Stimulated activated CD4-positive, alpha-beta T cell treated with anti-CD3 and anti-CD28 coated beads, Interleukin-2, amount 100 ng/mL, for 4 hours (primary cell): Measurements from ENCODE around the gene TTLL11.

Experiments
- DNase-seq: peaks from one replicate; pipeline ENCODE4 v3.0.0-alpha.2; 2020; ENCODE audit warnings: low read depth

Gene TTLL11

DNA sequence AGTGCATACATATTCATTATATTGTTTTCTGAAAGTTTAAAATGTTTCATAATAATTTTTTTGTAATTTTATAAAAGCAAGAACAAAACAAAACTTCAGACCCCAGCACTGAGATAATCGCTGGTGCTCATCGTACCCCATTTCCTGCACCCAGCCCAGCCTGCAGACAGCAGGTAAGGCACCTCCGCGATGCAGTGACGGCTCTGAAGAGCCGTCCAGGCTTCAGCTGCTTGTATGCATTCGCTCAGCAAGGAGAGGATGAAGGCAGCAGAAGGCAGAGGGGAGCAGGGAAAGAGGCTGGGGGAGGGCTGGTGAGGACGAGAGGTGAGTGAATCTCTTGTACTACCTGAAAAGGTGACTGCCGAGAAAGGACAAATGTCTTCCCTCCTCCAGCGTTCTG, 153.5 kb downstream of the TTLL11 start:
- DNase-seq, result no peak

DNA sequence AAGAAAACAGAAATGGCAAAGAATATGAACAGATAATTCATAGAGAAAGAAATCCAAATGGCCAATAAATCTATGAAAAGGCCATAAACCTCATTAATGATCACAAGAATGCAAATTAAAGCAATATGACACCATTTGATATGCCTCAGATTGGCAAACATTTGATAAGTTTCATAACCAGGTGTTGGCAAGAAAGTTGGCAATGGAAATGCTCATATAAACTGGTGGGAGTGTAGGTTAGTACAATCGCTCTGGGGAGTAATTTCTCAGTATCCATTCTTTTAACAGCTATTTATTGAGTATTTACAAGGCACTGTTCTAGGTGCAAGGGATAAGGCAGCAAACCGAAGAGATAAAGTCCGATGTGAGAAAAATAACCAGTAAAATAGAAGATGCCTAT, 154.5 kb downstream of the TTLL11 start:
- no peak for DNase-seq

DNA sequence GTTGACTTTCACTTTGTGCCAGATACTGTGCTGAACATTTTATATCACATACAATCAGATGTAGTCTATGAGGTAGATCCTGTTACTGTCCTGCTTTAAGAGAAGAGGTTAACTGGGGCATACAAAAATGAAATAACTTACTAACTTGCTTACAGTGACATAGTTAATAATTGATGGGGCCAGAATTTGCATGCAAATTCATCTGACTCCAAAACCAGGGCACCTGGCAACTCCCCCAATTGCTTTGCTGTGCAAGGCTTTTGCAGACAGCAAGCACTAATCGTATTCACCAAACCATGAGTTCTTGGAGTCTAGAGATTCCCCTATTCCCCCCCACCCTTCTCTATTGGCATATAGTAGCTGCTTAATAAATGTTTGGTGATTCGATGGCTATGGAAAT, 155.9 kb downstream of the TTLL11 start:
- DNase-seq, result no peak

DNA sequence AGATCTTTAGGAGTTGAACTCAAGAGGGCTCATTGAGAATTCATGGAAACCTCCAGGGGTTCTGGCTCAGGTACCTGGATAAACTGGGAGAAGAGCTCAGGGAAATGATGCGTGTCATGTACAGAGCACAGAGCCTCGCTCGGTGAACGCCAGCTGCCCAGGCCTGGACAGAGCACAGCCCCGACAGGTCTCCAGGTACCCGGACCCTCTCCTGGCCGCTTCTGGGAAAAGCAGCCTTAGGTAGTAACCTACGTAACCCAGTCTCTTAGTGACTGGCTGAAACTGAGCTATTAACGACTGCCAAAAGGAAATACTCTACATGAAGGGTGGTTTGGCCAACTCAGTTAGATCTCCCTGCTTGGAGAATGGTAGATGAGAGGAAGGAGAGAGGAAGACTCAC, 157.4 kb downstream of the TTLL11 start:
- no peak for DNase-seq

DNA sequence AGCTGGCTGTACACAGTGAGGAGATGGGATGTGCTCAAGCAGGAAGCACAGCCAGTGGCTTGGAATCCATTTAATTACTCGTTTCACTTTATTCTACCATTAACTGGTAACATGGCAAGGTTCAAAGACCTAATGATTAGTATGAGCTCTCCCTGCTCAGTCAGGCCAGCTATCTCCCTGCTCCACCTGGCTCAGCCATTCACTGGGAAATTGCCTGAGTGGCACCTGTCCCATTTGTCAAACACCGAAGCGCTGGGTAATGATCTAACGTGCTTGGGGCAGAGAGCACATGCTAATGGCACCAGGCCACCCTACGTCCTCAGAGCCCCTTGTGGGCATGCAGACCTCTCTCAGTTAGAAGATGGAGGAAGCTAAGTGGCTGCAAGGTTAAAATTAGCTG, 162.2 kb downstream of the TTLL11 start:
- DNase-seq, result no peak

DNA sequence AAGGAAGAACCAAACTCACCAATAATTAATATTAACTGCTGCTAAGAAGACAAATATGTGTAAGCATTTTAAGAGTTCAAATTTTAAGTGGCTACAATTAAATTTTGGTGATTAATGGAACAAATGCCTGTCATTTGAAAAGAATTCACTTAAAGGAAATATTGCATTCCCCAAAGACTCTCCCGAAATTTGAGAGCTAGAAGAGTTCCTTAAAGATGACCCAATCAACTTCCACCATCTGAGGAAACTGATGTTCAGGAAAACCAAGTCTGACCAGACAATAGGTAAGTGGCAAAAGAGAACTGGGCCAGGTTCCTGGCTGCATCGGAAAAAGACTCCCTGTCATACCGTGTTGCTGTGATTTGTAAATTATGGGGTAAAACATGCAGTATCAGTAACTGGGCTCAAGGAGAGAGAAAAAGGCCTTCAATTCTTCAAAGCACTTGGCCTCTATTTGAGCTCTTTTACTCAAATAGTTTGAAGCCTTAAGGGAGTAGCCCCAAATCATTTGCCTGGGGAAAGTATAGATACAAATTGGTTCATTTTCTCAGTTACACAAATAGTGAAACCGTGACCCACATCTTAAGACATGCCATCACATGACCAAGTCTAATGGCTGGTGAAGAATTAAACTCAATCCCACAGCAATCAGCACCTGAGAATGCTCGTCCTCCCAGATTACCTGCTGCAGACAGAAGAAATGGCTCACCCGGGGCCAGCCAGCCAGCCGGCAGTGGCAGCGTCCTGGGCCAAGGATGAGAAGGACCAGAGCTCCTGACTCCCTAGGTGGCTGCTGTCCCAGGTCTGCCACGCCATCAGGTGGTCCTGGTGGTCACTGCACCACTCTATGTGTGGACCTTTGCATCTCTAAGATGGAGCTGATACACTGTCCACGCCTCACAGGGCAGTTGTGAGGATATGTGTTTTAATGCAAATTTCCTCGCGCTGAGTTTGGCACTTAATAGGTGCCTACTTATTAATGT, 162.9 kb downstream of the TTLL11 start:
- DNase-seq, result no peak

DNA sequence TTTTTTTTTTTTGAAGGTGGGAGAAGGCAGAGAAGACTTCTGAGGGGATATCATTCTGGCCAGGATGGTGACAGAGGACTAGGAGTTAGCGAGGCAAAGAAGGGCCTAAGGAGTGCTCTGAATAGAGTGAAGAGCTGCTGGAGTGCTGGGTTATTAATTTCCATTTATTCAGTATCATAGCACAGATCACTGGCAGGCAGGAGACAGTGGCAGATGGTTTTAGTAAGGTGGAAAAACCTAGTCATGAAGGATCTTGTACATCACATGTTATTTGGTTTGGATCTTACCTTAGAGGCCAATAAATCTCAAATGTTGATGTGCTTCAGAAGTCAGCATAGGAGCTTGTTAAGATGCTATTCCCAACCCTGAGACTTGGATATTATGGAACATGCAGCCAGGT, 165.5 kb downstream of the TTLL11 start:
- DNase-seq, result no peak

DNA sequence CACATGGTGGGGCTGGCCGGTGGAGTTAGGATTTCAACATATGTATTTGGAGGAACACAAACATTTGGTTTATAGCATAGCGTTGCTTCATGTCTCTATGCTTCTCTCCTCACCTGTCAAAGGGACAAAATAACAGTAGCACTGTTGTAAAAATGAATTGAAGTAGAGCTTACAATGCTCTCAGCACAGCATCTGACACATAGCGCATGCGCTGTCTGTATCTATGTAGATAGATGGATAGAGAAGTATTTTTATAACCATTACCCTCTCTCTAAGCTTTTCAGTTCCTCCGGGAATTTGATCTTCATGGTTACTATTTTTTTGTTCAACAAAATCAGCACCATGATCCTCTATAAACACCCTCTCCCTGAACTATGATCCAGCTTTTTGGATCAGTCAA, 166.0 kb downstream of the TTLL11 start:
- no peak for DNase-seq

DNA sequence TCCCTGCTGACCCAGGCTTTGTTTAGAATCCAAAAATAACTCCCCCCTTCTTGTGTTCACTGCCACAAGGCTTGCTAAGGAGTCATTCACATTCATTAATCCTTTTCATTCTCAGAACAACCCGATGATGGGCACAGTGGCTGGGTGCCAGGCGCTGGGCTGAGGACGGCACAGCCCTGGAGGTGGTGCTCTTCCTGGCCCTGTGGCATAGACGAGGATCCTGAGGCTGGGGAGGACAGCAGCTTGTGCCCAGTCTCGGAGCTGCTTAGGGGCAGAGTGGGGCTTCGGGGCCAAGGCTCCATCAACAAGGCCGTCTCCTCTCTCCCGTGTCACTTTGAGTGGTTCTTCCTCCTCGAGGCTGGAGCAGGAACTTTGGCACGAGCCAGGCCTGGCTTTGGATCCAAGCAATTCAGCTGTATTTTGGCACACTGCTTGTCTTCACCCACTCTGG, 166.7 kb downstream of the TTLL11 start:
- DNase-seq, result no peak

DNA sequence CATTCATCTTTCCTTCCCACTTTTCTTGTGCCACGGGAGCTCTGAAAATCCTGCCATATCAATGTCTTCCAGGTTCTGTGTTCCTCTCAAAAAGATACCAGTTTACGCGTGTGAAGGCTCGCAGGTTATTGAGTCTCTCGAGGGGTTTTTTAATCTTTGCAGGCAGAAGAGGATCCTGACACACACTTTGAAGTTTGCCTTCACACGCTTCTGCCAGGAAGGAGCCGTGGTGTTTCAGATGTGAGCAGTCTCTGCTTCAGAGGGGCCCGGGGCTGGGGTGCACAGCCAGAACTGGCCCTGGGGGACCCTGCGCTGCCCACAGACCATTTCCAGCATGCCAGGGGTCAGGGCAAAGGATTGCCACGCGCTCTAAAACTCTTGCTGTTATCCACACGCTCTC, 167.2 kb downstream of the TTLL11 start:
- no peak for DNase-seq

DNA sequence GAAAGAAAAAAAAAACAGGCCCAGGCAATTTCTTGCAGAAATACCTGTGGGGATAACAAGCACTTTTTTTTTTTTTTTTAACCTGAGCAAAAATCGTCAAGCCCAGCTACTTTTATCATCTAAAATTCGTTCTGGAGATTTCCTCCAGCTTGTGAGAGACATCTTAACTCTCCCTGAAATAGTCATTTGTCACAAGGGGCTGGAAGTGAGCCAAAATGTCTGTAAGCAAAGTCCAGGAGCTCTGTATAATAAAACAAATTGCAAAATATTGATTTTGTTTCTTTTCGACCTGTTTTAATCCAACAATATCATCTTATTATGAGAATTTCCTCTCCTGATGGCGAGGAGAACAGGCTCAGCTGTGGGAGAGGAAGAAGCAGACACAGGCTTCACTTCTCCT, 168.4 kb downstream of the TTLL11 start:
- DNase-seq, result no peak

DNA sequence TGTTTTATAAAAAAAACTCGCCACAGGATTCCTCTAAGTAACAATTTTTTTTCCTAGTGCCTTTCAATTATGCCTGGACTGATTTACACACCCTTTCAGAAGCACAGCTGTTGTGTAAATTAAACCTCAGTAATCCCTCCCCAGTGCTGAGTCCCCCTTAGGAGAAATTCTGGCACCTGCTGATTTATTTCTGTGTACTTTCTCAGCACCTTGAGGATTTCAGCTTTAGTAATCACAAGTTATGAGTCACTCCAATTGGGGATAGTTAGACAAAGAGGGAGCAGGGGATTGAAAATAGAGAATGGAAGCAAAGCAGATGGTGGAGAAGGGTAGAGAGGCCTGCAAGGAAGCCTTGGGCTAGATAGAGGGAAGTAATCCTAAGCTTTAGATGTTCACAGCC, 171.7 kb downstream of the TTLL11 start:
- DNase-seq, result no peak

DNA sequence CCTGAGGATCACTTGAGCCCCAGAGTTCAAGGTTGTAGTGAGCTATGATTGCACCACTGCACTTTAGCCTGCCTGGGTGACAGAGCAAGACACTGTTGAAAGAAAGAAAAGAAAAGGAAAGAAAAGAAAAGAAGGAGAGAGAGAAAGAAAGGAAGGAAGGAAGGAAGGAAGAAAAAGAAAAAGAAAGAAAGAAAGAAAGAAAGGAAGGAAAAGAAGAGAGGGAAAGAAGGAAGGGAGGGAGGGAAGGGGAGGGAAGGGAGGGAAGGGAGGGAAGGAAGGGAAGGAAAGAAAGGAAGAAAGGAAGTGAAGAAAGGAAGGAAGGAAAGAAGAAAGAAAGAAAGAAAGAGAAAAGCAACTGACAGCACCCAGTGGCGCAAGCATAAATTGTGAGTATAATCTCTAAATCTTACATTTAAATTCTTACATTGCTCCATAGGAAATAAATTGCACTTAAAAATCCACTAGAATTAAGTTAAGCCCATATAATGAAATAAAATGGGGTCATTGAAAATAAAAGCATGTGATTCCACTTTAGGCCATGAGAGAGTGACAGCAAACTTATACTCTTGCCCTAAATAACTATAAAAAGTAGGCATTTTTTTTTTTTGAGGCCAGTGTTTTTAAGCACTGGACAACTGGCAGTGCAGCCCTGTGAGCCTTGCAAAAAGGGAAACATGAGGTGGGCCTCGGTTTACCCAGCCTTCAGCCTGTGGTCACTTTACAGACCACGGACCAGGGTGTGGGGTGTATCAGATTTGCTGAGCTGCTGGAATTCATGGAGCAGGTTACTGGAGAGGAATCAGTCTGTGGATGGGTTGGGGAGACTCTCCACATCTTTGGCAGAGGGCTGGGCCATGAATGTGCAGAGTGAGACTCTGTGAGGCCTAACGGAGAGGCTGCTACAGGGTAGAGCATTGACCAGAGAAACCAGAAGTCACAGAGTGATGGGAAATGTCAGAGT, 175.5 kb downstream of the TTLL11 start:
- DNase-seq, result no peak

DNA sequence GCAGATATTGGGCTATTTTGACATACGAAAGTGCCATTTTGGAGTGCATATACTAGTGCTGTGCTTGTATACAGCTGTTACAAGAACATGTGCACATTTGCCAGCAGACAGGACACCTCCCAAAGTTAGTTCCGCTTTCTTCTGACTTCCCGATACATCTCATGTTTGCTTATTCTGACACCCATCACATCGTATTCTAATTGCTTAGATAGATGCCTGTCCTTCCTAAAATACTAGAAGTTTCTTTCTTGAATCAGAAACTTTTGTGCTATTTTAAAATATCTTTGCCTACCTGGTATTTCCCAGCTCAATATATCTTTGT, 177.8 kb downstream of the TTLL11 start:
- no peak for DNase-seq

DNA sequence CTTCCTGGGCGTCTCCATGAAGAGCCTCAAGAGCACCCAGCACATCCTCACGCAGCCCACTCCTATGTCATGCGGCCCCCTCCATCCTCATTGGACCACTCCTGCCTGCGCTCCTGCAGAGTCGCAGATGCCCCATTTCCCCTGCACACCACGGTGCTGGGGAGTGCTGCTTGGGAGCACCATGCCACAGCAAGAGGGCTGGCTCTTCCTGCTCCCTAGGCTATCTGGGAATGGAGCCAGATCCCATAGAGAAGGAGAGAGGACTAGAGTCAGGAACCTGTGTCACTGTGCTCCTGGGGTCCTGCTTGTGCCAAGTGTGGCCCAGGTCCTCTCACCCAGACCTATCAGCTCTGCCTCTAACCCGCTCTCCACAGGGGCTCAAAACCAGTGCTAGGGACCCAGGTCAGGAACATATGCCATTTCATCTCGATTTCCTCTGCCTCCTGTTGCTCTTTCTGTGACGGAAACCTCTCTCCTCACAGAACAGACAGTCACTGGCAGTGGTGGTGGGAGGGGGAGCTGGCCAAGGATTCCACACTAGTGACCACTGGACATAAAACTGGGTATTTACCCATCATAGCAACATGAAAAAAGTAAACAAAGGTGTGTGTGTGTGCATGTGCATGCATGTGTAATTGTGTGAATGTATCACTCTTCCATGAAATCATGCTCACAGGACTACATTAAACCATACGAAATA, 178.4 kb downstream of the TTLL11 start:
- no peak for DNase-seq

DNA sequence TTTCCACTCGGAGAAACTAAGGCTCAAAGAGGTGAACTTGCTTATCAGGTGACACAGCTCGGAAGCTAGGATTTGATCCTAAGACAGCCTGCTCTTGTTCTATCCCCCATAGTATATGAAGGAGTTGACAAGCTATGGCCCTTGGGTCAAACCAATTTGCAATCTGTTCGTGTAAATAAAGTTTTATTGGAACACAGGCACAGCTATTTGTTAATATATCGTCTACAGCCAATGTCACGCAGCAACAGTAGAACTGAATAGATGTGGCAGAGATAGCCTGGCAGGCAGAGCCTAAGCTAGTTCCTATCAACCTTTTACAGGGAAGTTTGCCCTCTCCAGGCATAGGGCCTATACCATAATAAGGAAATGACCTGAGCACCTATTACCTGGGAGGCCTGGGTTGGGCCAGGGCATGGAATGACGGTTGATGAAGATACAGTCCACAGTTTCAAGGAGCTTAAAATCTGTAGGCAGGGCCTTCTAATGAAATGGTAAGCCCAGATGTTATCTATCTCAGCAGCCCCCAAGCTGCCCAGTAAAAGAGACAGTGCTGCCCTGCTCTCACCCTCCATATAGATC, 179.0 kb downstream of the TTLL11 start:
- DNase-seq, result no peak

DNA sequence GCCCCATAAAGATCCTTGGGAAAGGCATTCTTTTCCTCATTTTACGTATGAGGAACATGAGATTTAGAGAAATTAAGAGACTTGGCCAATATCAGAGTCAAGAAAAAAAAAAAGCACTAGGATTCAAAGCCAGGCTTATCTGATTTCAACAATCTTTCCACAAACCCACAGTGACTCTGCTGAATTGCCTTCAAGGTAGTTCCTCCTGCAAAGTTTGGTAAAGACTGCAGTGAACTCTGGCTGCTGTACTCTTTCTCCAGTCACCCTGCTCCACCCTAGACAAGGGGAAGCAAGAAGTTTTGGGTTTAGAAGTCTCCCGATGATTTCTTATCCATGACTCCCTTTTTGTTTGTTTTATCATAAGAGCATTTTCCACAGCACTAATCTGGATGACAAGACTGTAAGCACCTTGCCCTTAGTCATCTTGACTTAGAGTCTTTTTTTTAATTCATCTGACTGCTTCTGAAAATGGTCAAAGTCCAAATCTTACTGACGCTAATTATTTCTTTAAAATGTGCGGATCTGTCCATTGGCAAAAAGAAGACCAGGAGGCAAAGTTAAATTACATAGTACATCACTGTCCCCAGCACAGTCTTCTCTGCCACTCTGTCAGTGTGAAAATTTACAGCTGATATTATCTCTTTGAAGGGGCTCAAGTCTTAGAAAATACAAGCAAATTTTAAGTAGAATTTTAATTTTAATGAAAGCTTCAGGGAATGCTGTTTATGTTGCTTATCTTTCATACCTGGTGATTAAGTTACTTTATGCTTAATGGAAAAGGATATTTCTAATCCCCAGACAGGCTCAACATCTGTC, 180.1 kb downstream of the TTLL11 start:
- DNase-seq, result no peak

DNA sequence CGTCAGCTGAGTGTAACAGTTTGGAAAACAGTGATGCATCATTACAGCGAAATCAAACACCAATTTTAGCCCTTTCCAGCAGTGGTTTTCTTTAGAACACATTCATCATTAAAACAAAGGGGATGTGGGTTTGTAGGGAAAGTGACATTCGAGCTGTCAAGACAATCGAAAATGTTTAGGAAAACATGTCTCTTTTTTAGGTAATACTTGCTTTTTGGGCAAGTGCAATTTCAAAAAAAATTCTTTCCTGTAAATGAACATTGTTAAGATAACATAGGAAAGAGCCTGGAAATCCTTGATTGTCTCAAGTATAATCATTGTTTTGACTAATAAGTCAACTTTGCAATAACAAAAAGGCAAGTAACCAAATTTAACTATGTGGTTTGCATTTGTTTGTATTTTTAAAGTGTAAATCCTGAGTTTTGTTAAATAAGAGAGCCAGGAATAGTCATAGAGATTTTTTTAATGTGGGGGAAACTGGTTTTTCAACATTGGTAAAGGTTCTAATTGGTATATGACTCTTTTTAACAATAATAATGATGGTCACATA, 182.5 kb downstream of the TTLL11 start:
- no peak for DNase-seq

DNA sequence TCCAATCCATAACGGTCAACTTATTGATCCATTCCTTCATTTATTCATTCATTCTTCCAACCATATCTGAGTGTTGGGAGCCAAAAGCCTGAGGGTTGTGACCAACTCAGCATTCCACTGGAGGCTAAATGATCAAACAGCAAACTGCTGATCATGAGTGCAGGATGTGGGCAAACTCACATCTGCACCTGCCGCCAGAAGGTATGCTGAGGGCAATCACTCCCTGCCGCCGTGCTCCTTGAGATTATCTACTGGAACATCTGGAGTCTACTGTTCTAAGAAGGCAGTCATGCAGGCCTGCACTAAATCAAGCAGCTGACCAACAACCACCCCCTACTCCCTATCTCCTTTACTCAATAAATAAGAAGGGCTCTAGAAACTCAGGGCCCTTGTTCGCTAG, 184.0 kb downstream of the TTLL11 start:
- DNase-seq, result no peak

DNA sequence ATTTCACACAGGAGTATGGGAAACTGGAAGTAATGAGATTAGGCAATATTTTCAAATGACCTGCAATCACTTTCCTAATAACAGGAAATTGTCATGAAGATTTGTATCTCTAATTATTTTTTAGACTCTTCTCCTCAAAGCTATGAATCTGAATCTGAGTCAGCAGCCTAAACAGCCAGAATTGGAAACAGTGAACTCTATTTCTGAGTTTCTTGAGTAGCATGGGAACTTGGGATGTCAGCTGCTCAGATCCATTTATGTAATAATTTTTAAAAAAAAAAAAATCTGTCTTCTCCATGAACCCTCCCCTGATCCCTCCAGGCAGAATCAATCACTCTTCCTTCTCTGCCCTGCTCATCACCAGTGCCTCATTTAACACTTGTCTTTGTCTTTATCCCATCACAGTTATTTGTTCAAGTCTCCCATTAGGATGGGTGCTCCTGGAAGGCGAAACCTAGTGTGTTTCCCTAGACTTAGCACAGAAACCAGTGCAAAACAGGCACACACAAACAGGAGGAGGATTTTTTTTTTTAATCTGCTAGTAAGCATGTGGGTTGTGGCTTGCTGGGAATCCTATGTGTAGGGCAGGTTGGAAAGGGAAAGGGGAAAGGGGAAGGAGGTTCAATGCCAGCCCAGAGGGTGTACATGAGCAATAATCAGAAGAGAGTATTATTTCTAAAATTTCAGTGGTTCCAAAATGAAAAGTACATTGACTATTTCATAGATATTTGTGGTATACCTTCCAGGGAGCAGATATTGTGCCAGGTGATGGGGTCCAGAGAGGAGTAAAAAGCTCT, 186.8 kb downstream of the TTLL11 start:
- DNase-seq, result no peak
